ENCODE data around the gene TRMT112. TPM values are rescaled to one million over a fixed set of nuclear protein-coding genes. Genes with fewer than 3 reads are reported as not detected.

The TRMT112 gene
- total and polyA plus RNA-seq, 10 of the 15 experiments (the other 5 are each of a cell fraction or from before 2014, with no cell fraction given) = 212 to 455 (median 308) TPM

DNA sequence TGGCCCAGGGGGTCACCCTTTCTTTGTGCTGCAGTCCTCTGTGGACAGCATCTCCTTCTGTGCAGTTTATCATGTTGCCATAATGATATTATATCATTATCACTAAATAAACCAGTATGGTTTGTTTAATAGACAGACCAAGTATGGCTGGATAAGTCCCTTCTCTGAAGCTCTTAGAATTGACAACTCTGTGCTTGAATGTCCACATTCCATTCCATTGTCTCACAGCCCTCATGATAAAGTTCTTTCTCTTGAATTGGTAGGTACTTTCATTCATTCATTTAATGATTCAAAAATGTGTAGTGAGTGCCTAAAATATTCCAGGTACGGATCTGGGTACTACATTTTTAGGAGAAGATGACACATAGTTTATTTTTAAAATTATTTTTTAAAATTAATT lies 49.4 kb upstream of the TRMT112 start:
- Histone ChIP-seq H3K9me3 (replicated peaks; ENCODE audit: control insufficient read depth, insufficient read depth, low read length) (no peaks in the 10 kb centered on the region; the same call in 2 of the 3 replicates), H3K27me3 (replicated peaks in 1 of 2; ENCODE audit: control insufficient read depth in 2 of 2, insufficient read depth in 2 of 2, low read length in 1 of 2) (no peaks in the 10 kb centered on the region), H3K4me3 (no peak overlapping the region), H3K9ac (ENCODE audit: control insufficient read depth, insufficient read depth, low read length) (no peak overlapping the region), H3K79me2 (ENCODE audit: control insufficient read depth, insufficient read depth, low read length) (no peaks in the 10 kb centered on the region; the same call in 1 of the 2 replicates), H2AFZ (ENCODE audit: control insufficient read depth, low read depth, low read length) (no peak overlapping the region), H3K36me3 (ENCODE audit: control insufficient read depth in 2 of 2, insufficient read depth in 2 of 2, low read length in 1 of 2) (peaks cover 5 to 17% of the 10 kb centered on the region in 2 experiments; a peak in 3 of 4 replicates), H3K27ac (ENCODE audit: control insufficient read depth, insufficient read depth) (no peak overlapping the region), H4K20me1 (ENCODE audit: control insufficient read depth, insufficient read depth) (no peaks in the 10 kb centered on the region), H3K4me2 (ENCODE audit: control insufficient read depth, insufficient read depth) (no peak overlapping the region), H3K4me1 (ENCODE audit: control insufficient read depth, insufficient read depth, low read length) (peaks cover 6% of the 10 kb centered on the region)
- RAD21 ChIA-PET (ENCODE audit: unreplicated experiment) = no interaction called here
- intact Hi-C loops (cut with micrococcal nuclease; ENCODE audit: unreplicated experiment) (no loop called here), in situ Hi-C loops (cut with MboI) (no loop called here)
- WGBS (ENCODE audit: insufficient coverage, insufficient replicate concordance, low lambda C conversion rate, missing lambda C conversion rate) = 95% methylated on average over 1 of the region's 1 CpG
- DNase-seq (ENCODE audit: low read depth, low spot score) (no peak), FAIRE-seq (no peak), ATAC-seq (no peak)
- SMC1A ChIA-PET (ENCODE audit: uncharacterized antibody, unreplicated experiment) = no interaction called here
- POLR2A ChIA-PET = no interaction called here
- CTCF ChIA-PET = interaction anchor here (1.8 kb wide), 1 partner anchor 12 kb away, joined by 7 read pairs; no protein-coding TSS in a partner anchor
- no TSS peak for BruUV-seq (replicated peaks)
- TF ChIP-seq, protein P1, sequence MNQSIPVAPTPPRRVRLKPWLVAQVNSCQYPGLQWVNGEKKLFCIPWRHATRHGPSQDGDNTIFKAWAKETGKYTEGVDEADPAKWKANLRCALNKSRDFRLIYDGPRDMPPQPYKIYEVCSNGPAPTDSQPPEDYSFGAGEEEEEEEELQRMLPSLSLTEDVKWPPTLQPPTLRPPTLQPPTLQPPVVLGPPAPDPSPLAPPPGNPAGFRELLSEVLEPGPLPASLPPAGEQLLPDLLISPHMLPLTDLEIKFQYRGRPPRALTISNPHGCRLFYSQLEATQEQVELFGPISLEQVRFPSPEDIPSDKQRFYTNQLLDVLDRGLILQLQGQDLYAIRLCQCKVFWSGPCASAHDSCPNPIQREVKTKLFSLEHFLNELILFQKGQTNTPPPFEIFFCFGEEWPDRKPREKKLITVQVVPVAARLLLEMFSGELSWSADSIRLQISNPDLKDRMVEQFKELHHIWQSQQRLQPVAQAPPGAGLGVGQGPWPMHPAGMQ (IDR thresholded peaks at IDR 0.05; ENCODE audit: borderline replicate concordance) = no peak
- TF ChIP-seq CBX3 (IDR thresholded peaks at IDR 0.05; ENCODE audit: borderline replicate concordance, low read depth) = no peak
- TF ChIP-seq NR2C1 (IDR thresholded peaks at IDR 0.05) = no peak
- TF ChIP-seq HDAC2 (IDR thresholded peaks at IDR 0.05) = no peak
- no peak for TF ChIP-seq CEBPB (IDR thresholded peaks at IDR 0.05; ENCODE audit: borderline replicate concordance in 1 of 2, low read depth in 2 of 2, low read length in 2 of 2)
- TF ChIP-seq, protein P2, sequence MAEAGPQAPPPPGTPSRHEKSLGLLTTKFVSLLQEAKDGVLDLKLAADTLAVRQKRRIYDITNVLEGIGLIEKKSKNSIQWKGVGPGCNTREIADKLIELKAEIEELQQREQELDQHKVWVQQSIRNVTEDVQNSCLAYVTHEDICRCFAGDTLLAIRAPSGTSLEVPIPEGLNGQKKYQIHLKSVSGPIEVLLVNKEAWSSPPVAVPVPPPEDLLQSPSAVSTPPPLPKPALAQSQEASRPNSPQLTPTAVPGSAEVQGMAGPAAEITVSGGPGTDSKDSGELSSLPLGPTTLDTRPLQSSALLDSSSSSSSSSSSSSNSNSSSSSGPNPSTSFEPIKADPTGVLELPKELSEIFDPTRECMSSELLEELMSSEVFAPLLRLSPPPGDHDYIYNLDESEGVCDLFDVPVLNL (IDR thresholded peaks at IDR 0.05; ENCODE audit: low read depth, low read length) = no peak
- no peak for TF ChIP-seq STAT3 (IDR thresholded peaks at IDR 0.05; ENCODE audit: low read depth, low read length)
- no peak for TF ChIP-seq KAT2A (conservative IDR thresholded peaks at IDR 0.05; ENCODE audit: control insufficient read depth, low read depth, low read length)
- TF ChIP-seq MXI1 (IDR thresholded peaks at IDR 0.05; ENCODE audit: low read depth, low read length) = no peak
- no peak for TF ChIP-seq PAX5 (IDR thresholded peaks at IDR 0.05; ENCODE audit: borderline replicate concordance, low read depth, low read length)
- TF ChIP-seq, protein P3, sequence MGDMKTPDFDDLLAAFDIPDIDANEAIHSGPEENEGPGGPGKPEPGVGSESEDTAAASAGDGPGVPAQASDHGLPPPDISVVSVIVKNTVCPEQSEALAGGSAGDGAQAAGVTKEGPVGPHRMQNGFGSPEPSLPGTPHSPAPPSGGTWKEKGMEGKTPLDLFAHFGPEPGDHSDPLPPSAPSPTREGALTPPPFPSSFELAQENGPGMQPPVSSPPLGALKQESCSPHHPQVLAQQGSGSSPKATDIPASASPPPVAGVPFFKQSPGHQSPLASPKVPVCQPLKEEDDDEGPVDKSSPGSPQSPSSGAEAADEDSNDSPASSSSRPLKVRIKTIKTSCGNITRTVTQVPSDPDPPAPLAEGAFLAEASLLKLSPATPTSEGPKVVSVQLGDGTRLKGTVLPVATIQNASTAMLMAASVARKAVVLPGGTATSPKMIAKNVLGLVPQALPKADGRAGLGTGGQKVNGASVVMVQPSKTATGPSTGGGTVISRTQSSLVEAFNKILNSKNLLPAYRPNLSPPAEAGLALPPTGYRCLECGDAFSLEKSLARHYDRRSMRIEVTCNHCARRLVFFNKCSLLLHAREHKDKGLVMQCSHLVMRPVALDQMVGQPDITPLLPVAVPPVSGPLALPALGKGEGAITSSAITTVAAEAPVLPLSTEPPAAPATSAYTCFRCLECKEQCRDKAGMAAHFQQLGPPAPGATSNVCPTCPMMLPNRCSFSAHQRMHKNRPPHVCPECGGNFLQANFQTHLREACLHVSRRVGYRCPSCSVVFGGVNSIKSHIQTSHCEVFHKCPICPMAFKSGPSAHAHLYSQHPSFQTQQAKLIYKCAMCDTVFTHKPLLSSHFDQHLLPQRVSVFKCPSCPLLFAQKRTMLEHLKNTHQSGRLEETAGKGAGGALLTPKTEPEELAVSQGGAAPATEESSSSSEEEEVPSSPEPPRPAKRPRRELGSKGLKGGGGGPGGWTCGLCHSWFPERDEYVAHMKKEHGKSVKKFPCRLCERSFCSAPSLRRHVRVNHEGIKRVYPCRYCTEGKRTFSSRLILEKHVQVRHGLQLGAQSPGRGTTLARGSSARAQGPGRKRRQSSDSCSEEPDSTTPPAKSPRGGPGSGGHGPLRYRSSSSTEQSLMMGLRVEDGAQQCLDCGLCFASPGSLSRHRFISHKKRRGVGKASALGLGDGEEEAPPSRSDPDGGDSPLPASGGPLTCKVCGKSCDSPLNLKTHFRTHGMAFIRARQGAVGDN (IDR thresholded peaks at IDR 0.05) = no peak
- TF ChIP-seq, protein P4, sequence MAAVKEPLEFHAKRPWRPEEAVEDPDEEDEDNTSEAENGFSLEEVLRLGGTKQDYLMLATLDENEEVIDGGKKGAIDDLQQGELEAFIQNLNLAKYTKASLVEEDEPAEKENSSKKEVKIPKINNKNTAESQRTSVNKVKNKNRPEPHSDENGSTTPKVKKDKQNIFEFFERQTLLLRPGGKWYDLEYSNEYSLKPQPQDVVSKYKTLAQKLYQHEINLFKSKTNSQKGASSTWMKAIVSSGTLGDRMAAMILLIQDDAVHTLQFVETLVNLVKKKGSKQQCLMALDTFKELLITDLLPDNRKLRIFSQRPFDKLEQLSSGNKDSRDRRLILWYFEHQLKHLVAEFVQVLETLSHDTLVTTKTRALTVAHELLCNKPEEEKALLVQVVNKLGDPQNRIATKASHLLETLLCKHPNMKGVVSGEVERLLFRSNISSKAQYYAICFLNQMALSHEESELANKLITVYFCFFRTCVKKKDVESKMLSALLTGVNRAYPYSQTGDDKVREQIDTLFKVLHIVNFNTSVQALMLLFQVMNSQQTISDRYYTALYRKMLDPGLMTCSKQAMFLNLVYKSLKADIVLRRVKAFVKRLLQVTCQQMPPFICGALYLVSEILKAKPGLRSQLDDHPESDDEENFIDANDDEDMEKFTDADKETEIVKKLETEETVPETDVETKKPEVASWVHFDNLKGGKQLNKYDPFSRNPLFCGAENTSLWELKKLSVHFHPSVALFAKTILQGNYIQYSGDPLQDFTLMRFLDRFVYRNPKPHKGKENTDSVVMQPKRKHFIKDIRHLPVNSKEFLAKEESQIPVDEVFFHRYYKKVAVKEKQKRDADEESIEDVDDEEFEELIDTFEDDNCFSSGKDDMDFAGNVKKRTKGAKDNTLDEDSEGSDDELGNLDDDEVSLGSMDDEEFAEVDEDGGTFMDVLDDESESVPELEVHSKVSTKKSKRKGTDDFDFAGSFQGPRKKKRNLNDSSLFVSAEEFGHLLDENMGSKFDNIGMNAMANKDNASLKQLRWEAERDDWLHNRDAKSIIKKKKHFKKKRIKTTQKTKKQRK (IDR thresholded peaks at IDR 0.05; ENCODE audit: low read depth, low read length) = no peak
- TF ChIP-seq, protein P5, sequence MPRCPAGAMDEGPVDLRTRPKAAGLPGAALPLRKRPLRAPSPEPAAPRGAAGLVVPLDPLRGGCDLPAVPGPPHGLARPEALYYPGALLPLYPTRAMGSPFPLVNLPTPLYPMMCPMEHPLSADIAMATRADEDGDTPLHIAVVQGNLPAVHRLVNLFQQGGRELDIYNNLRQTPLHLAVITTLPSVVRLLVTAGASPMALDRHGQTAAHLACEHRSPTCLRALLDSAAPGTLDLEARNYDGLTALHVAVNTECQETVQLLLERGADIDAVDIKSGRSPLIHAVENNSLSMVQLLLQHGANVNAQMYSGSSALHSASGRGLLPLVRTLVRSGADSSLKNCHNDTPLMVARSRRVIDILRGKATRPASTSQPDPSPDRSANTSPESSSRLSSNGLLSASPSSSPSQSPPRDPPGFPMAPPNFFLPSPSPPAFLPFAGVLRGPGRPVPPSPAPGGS (IDR thresholded peaks at IDR 0.05; ENCODE audit: borderline replicate concordance, insufficient read depth, low read depth, low read length, poor library complexity, severe bottlenecking) = no peak

Measured in GM12878 (cell line).